Muscle of leg (tissue), 11 donors: ENCODE measurements around the gene IVD. TPM values are rescaled to one million over a fixed set of nuclear protein-coding genes. Genes with fewer than 3 reads are reported as not detected.

Experiments
- DNase-seq: peaks from one replicate; pipeline ENCODE4 v3.0.0; 2013
- H3K27ac ChIP-seq: one replicate; pipeline ENCODE4 v1.5.1; 2013; ENCODE audit warnings: mild to moderate bottlenecking, low read length, control low read depth
- H3K27me3 ChIP-seq: one replicate; pipeline ENCODE4 v1.6.1; 2013; ENCODE audit warnings: low read length; ENCODE audit not compliant: control insufficient read depth, insufficient read depth
- H3K36me3 ChIP-seq: one replicate; pipeline ENCODE4 v1.6.1; 2013; ENCODE audit warnings: low read length; ENCODE audit not compliant: control insufficient read depth, insufficient read depth
- H3K4me1 ChIP-seq: one replicate; pipeline ENCODE4 v1.6.1; 2013; ENCODE audit warnings: low read length; ENCODE audit not compliant: control insufficient read depth, insufficient read depth
- H3K4me3 ChIP-seq: one replicate; pipeline ENCODE4 v1.5.1; 2013; ENCODE audit warnings: low read length, control low read depth
- H3K9me3 ChIP-seq: replicated peaks from 2 replicates; pipeline ENCODE4 v1.6.1; 2013; ENCODE audit warnings: low read depth, low read length; ENCODE audit not compliant: control insufficient read depth
- WGBS: methylation state at CpG from one replicate; pipeline ENCODE4 v1.1.5; 2013; ENCODE audit warnings: missing lambda C conversion rate; ENCODE audit not compliant: insufficient coverage; 5-methylcytosine and 5-hydroxymethylcytosine counted together
- polyA plus RNA-seq, 8 donors: library from polyadenylated mRNA; unstranded; fragments of 120-200 nt; gene quantifications; one replicate each; pipeline versions ENCODE4 v1.2.1 to v1.2.3, GENCODE V29; 2013; ENCODE audit warnings: inconsistent platforms in 1 of 8, low replicate concordance in 1 of 8; ENCODE audit not compliant: insufficient read length in 8 of 8, insufficient read depth in 1 of 8
- total RNA-seq: library from RNA; stranded (reverse); fragments of 120-200 nt; gene quantifications from one replicate; pipeline ENCODE4 v1.2.4, GENCODE V29; 2013

Gene IVD
- total and polyA plus RNA-seq, 9 donors = 30.5 to 60.3 (median 49.2) TPM

GRCh38 chr15:40424483-40425115 lies 19.0 kb downstream of the IVD start:
- H3K9me3 ChIP-seq = no peaks in the 10 kb centered on the region
- 51% methylated on average over 3 of the region's 6 CpGs for WGBS
- peaks cover 2% of the 10 kb centered on the region for H3K27me3 ChIP-seq
- no peak overlapping the region for H3K4me3 ChIP-seq
- no peaks in the 10 kb centered on the region for H3K36me3 ChIP-seq
- H3K27ac ChIP-seq = peak overlapping the region; percentile 85
- DNase-seq = peak; percentile 80
- peaks cover 38% of the 10 kb centered on the region for H3K4me1 ChIP-seq

- H3K9me3 ChIP-seq = no peaks in the 10 kb centered on the region
- 86% methylated on average over 3 of the region's 5 CpGs for WGBS
- peaks cover 10% of the 10 kb centered on the region for H3K27me3 ChIP-seq
- no peaks in the 10 kb centered on the region for H3K36me3 ChIP-seq
- peaks cover 33% of the 10 kb centered on the region for H3K4me1 ChIP-seq
- H3K4me3 ChIP-seq = no peak overlapping the region
- no peak for DNase-seq
- no peak overlapping the region for H3K27ac ChIP-seq
These were observed 20.1 kb downstream of the IVD start for GRCh38 chr15:40425681-40426080.

DNA sequence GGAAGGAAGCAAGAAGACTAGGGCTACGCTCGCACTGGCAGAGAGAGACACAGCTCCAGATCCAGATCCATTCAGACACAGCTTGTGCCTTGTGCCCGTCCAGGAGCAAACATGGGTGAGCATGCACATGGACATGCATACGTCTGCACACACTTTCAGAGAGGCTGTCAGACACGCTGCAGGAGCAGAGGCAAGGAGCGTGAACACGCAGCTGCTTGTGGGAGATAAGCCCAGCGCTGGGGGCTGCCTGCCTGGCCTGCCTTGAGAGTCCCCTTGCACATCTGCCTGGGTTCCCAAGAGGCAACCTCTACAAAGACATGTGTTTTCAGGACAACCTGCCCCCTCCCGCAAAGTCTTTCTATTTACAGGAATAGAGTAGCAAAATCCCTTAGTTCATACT lies 21.6 kb downstream of the IVD start:
- H3K36me3 ChIP-seq = no peaks in the 10 kb centered on the region
- peaks cover 18% of the 10 kb centered on the region for H3K4me1 ChIP-seq
- peaks cover 8% of the 10 kb centered on the region for H3K27me3 ChIP-seq
- WGBS = 69% methylated on average over 8 of the region's 9 CpGs
- no peak overlapping the region for H3K4me3 ChIP-seq
- DNase-seq = no peak
- H3K9me3 ChIP-seq = no peaks in the 10 kb centered on the region
- no peak overlapping the region for H3K27ac ChIP-seq

DNA sequence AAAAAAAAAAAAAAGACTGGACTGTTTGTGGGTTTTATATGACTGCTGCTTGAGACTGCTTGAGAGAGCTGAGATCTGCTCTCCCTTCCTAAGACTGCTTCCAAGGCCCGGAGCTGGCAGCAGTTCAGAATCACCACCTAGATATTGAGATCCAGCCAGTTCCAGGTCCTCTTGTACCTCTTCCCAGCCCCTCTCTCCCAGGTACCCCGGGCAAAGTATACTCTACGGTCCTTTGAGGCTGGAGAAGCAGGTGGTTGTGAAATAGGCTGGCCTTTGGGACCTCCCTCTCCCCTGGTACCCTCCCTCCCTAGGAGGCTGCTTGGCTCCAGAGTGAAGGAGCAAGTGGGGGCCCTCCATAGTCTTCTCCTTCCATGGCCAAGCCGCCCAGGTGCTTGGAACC lies 22.6 kb downstream of the IVD start:
- DNase-seq = no peak
- Histone ChIP-seq H3K27me3 (peaks cover 10% of the 10 kb centered on the region), H3K4me1 (peaks cover 18% of the 10 kb centered on the region), H3K36me3 (no peaks in the 10 kb centered on the region), H3K9me3 (no peaks in the 10 kb centered on the region), H3K27ac (no peak overlapping the region), H3K4me3 (no peak overlapping the region)
- WGBS = 80% methylated on average over 1 of the region's 4 CpGs

- Histone ChIP-seq H3K36me3 (no peaks in the 10 kb centered on the region), H3K27me3 (peaks cover 12% of the 10 kb centered on the region), H3K9me3 (no peaks in the 10 kb centered on the region), H3K4me1 (peaks cover 14% of the 10 kb centered on the region), H3K4me3 (no peak overlapping the region), H3K27ac (no peak overlapping the region)
- no peak for DNase-seq
- WGBS = 69% methylated on average over 3 of the region's 10 CpGs
These were observed 23.6 kb downstream of the IVD start for GRCh38 chr15:40429068-40429710.

DNA sequence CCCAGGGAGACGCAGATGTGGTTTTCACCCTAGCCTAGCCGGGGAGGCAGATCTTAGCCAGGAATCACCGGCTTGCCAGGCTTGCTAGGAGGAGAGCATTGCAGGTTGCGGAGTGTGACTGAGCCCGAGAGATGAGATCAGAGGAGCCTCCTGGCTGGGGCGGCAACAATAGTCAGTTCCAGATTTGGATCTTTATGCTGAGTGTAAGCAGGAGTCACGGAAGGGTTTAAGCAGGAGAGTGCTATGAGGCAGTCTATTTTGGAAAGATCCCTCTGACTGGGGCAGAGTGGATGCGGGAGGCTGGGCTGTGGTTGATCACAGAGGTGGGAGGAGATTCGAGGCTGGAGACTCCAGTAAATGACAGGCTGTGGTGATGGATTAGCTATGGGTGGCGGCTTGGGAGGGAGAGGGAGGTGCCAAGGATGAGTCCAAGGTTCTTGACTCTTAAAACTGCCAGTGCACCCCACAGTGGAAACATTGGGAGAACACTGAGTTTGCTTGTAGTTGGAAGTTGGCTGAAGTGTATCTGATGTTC lies 24.7 kb downstream of the IVD start:
- 28% methylated on average over 10 of the region's 10 CpGs for WGBS
- Histone ChIP-seq H3K4me1 (peaks cover 4% of the 10 kb centered on the region), H3K36me3 (no peaks in the 10 kb centered on the region), H3K27me3 (peaks cover 23% of the 10 kb centered on the region), H3K27ac (no peak overlapping the region), H3K9me3 (no peaks in the 10 kb centered on the region), H3K4me3 (no peak overlapping the region)
- DNase-seq = no peak

- Histone ChIP-seq H3K36me3 (no peaks in the 10 kb centered on the region), H3K4me1 (peaks cover 37% of the 10 kb centered on the region), H3K27me3 (peaks cover 67% of the 10 kb centered on the region), H3K9me3 (no peaks in the 10 kb centered on the region), H3K27ac (no peak overlapping the region), H3K4me3 (no peak overlapping the region)
- no peak for DNase-seq
- WGBS = 47% methylated on average over 12 of the region's 20 CpGs
These were observed 29.6 kb downstream of the IVD start for GRCh38 chr15:40435023-40435709.

DNA sequence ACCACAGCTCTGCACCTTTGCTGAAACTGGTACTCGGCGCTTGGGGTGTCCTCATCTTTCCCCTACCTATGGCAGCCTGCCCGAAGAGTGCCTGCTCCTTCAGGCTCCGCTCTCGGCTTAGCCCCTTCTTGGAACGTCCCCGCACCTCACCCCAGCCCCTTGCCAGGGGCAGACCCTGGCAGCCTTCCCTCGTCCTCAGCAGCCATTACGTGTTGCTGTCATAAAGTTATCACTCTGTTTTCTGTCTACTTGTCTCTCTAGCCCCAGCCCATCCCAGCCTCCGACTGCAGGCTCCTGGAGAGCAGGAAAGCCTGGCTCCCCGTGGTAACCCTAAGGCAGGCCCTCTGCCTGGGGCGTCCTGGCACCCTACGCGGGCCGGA lies 30.1 kb downstream of the IVD start:
- no peaks in the 10 kb centered on the region for H3K36me3 ChIP-seq
- peaks cover 40% of the 10 kb centered on the region for H3K4me1 ChIP-seq
- H3K4me3 ChIP-seq = no peak overlapping the region
- DNase-seq = no peak
- no peak overlapping the region for H3K27ac ChIP-seq
- WGBS = 7% methylated on average over 11 of the region's 15 CpGs
- H3K9me3 ChIP-seq = no peaks in the 10 kb centered on the region
- peaks cover 66% of the 10 kb centered on the region for H3K27me3 ChIP-seq

GRCh38 chr15:40436116-40436891 lies 30.7 kb downstream of the IVD start:
- peak; percentile 40 for DNase-seq

More at GRCh38 chr15:40436116-40436891, 30.7 kb downstream of the IVD start:
- no peak overlapping the region for H3K27ac ChIP-seq
- H3K9me3 ChIP-seq = no peaks in the 10 kb centered on the region
- H3K4me3 ChIP-seq = peak overlapping the region; percentile 37
- WGBS = 0% methylated on average over 5 of the region's 39 CpGs
- peaks cover 40% of the 10 kb centered on the region for H3K4me1 ChIP-seq
- H3K27me3 ChIP-seq = peaks cover 66% of the 10 kb centered on the region
- no peaks in the 10 kb centered on the region for H3K36me3 ChIP-seq
